K562 (cell line): ENCODE measurements around the gene SLC46A3. TPM values are rescaled to one million over a fixed set of nuclear protein-coding genes. Genes with fewer than 3 reads are reported as not detected.

ENCODE experiments used
- FOS ChIP-seq: IDR thresholded peaks from 3 replicates; pipeline ENCODE4 v1.6.1; 2011; ENCODE audit not compliant: insufficient read length; ENCODE audit errors: extremely low read depth
- GTF2E2 ChIP-seq: fragments of 200-800 bp; sonication (Bioruptor generic); IDR thresholded peaks from 2 replicates; pipeline ENCODE4 v1.6.1; 2016; ENCODE audit warnings: missing genetic modification characterization, missing compliant biosample characterization
- MAZ ChIP-seq, 2 experiments: fragments of 450-650 bp in 1 of 2; sonication (generic) in 1 of 2; formaldehyde crosslinking; IDR thresholded peaks in 1 of 2; conservative IDR thresholded peaks in 1 of 2; 2 replicates each; pipeline versions ENCODE4 v1.4.0 to v1.5.0; 2020; ENCODE audit warnings: mild to moderate bottlenecking in 1 of 2, missing genetic modification reagents in 1 of 2
- MBD2 ChIP-seq: sonication (generic); IDR thresholded peaks from 2 replicates; pipeline ENCODE4 v1.6.1; 2016; ENCODE audit warnings: low read depth, borderline replicate concordance
- NFXL1 ChIP-seq: fragments of 450-650 bp; formaldehyde crosslinking; IDR thresholded peaks from 2 replicates; pipeline ENCODE4 v1.4.0; 2021; ENCODE audit warnings: mild to moderate bottlenecking
- NR3C1 ChIP-seq: sonication (generic); formaldehyde crosslinking; IDR thresholded peaks from 2 replicates; pipeline ENCODE4 v1.8.1; 2022; ENCODE audit warnings: missing genetic modification reagents
- PHF21A ChIP-seq: fragments of 450-650 bp; IDR thresholded peaks from 2 replicates; pipeline ENCODE4 v1.6.1; 2017; ENCODE audit warnings: low read depth, borderline replicate concordance
- PRDM10 ChIP-seq: fragments of 450-650 bp; IDR thresholded peaks from 2 replicates; pipeline ENCODE4 v1.6.1; 2018; ENCODE audit not compliant: partially characterized antibody
- PYGO2 ChIP-seq: fragments of 450-650 bp; IDR thresholded peaks from 2 replicates; pipeline ENCODE4 v1.6.1; 2016; ENCODE audit warnings: mild to moderate bottlenecking, missing genetic modification characterization, moderate library complexity, missing compliant biosample characterization
- RERE ChIP-seq: sonication (generic); formaldehyde crosslinking; IDR thresholded peaks from 2 replicates; pipeline ENCODE4 v1.8.0; 2023; ENCODE audit warnings: missing genetic modification reagents, mild to moderate bottlenecking, borderline replicate concordance
- TCF3 ChIP-seq: sonication (generic); formaldehyde crosslinking; IDR thresholded peaks from 2 replicates; pipeline ENCODE4 v1.4.0; 2020; ENCODE audit warnings: mild to moderate bottlenecking, missing genetic modification reagents
- USF2 ChIP-seq: sonication (generic); formaldehyde crosslinking; IDR thresholded peaks from 2 replicates; pipeline ENCODE4 v1.5.0; 2020; ENCODE audit warnings: missing genetic modification reagents
- ZNF24 ChIP-seq: fragments of 450-650 bp; IDR thresholded peaks from 2 replicates; pipeline ENCODE4 v1.6.1; 2016
- polyA plus RNA-seq, 8 experiments: library from polyadenylated mRNA; depleted of rRNA in 4 of 8; stranded (reverse) in 5 of 8; unstranded in 3 of 8; fragments of >200 nt; fragmentation: Nextera tagmentation in 2 of 8; fragmentation: Illumina TruSeq in 1 of 8; extraction: Ambion mirVana in 2 of 8; extraction: Trizol in 1 of 8; gene quantifications; 2 replicates each; pipeline versions ENCODE4 v1.2.1 to v1.2.3, GENCODE V29; 2011 to 2014; ENCODE audit warnings: inconsistent platforms in 1 of 8, missing spikeins in 1 of 8
- total RNA-seq, 7 experiments: library from RNA; depleted of rRNA in 6 of 7; stranded (reverse); fragments of >200 nt in 6 of 7; fragmentation: Illumina TruSeq in 2 of 7; extraction: Trizol in 2 of 7; gene quantifications; 2 replicates each; pipeline versions ENCODE4 v1.2.1 to v1.2.3, GENCODE V29; 2011 to 2021; ENCODE audit warnings: low replicate concordance in 1 of 7
- TF ChIP-seq, protein P1 (sequence below), 2 experiments: fragments of 450-650 bp in 1 of 2; sonication (generic) in 1 of 2; formaldehyde crosslinking in 1 of 2; IDR thresholded peaks in 1 of 2; conservative IDR thresholded peaks in 1 of 2; 2 replicates each; pipeline versions ENCODE4 v1.6.1 to v1.8.1; 2016 to 2023; ENCODE audit warnings: mild to moderate bottlenecking in 2 of 2, moderate library complexity in 2 of 2, inconsistent platforms in 1 of 2, missing genetic modification reagents in 1 of 2
- TF ChIP-seq, protein P2 (sequence below): sonication (generic); formaldehyde crosslinking; IDR thresholded peaks from 2 replicates; pipeline ENCODE4 v1.9.0; 2022; ENCODE audit warnings: mild to moderate bottlenecking, missing genetic modification reagents

SLC46A3 gene
- total and polyA plus RNA-seq, 9 of the 15 experiments (the other 6 are each of a cell fraction or from before 2014, with no cell fraction given): 0.14 to 1.2 (median 0.51) TPM

GRCh38 chr13:28658796-28659620 is 59.8 kb downstream of the SLC46A3 start, which contains the start of gene POMP (continued):
- TF ChIP-seq, protein P1, sequence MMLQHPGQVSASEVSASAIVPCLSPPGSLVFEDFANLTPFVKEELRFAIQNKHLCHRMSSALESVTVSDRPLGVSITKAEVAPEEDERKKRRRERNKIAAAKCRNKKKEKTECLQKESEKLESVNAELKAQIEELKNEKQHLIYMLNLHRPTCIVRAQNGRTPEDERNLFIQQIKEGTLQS (IDR thresholded peaks at IDR 0.05): no peak
- TF ChIP-seq, protein P1 (CRISPR knock-in tag; conservative IDR thresholded peaks at IDR 0.05): no peak
- peak; percentile 64; the same call in 1 of the 2 replicates for TF ChIP-seq MBD2
- no peak for TF ChIP-seq NR3C1
- no peak for TF ChIP-seq GTF2E2
- no peak for TF ChIP-seq FOS
- TF ChIP-seq ZNF24: no peak
- peak; percentile 86 to 97 for TF ChIP-seq MAZ (CRISPR knock-in tag; conservative IDR thresholded peaks at IDR 0.05 in 1 of 2, IDR thresholded peaks at IDR 0.05 in 1 of 2)
- no peak for TF ChIP-seq PHF21A
- TF ChIP-seq USF2 (CRISPR knock-in tag): no peak
- TF ChIP-seq PRDM10: no peak
- no peak for TF ChIP-seq RERE (CRISPR knock-in tag)
- TF ChIP-seq TCF3: 0 out of 2 replicates have a peak, but pooled peaks have one; percentile 9
- TF ChIP-seq PYGO2 (tag): no peak
- no peak for TF ChIP-seq NFXL1 (CRISPR knock-in tag)
- TF ChIP-seq, protein P2, sequence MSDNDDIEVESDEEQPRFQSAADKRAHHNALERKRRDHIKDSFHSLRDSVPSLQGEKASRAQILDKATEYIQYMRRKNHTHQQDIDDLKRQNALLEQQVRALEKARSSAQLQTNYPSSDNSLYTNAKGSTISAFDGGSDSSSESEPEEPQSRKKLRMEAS (CRISPR knock-in tag): peak; percentile 46
